Endothelial cell (in vitro differentiated cells): ENCODE results near the gene LARP4. TPM values are rescaled to one million over a fixed set of nuclear protein-coding genes. Genes with fewer than 3 reads are reported as not detected.

Source experiments
- DNase-seq: peaks from one replicate; pipeline ENCODE4 v3.0.0; 2021; ENCODE audit warnings: low spot score
- H3K27ac Mint-ChIP-seq: one replicate; pipeline ENCODE4 v1.8.0; 2021; ENCODE audit warnings: mixed read lengths, inconsistent platforms; ENCODE audit not compliant: unreplicated experiment
- H3K27me3 Mint-ChIP-seq: one replicate; pipeline ENCODE4 v1.8.0; 2021; ENCODE audit warnings: mild to moderate bottlenecking, moderate library complexity, mixed read lengths, inconsistent platforms; ENCODE audit not compliant: unreplicated experiment
- H3K36me3 Mint-ChIP-seq: one replicate; pipeline ENCODE4 v1.8.0; 2021; ENCODE audit warnings: mild to moderate bottlenecking, low read depth, mixed read lengths, inconsistent platforms; ENCODE audit not compliant: unreplicated experiment
- H3K4me1 Mint-ChIP-seq: one replicate; pipeline ENCODE4 v1.8.0; 2021; ENCODE audit warnings: mild to moderate bottlenecking, mixed read lengths, inconsistent platforms; ENCODE audit not compliant: unreplicated experiment
- H3K4me3 Mint-ChIP-seq: one replicate; pipeline ENCODE4 v1.8.0; 2021; ENCODE audit warnings: mild to moderate bottlenecking, mixed read lengths, inconsistent platforms; ENCODE audit not compliant: unreplicated experiment
- H3K9me3 Mint-ChIP-seq: one replicate; pipeline ENCODE4 v1.8.0; 2021; ENCODE audit warnings: mixed read lengths, inconsistent platforms; ENCODE audit not compliant: unreplicated experiment
- CTCF ChIP-seq: fragments of 200-600 bp; sonication (generic); IDR thresholded peaks from one replicate; pipeline ENCODE4 v1.5.0; 2021; ENCODE audit warnings: antibody characterized with exemption; ENCODE audit not compliant: unreplicated experiment
- total RNA-seq: library from RNA; stranded (reverse); fragmentation: NEBNext Ultra II Directional; extraction: Animal tissue kit (Norgen Biotek cat#: 25700); gene quantifications from one replicate; pipeline ENCODE4 v1.2.1, GENCODE V29; 2021; ENCODE audit not compliant: unreplicated experiment

The LARP4 gene
- total RNA-seq, 1 donor from 2014 or later = 38.0 TPM

- Mint-ChIP-seq H3K9me3 (no peaks in the 10 kb centered on the region), H3K4me1 (no peaks in the 10 kb centered on the region), H3K4me3 (no peak overlapping the region), H3K27ac (no peak overlapping the region), H3K36me3 (peaks cover 9% of the 10 kb centered on the region), H3K27me3 (no peaks in the 10 kb centered on the region)
- TF ChIP-seq CTCF = no peak
- no peak for DNase-seq
Observed at GRCh38 chr12:50453872-50454271, 53.2 kb downstream of the LARP4 start.

- DNase-seq = no peak
- Mint-ChIP-seq H3K9me3 (no peaks in the 10 kb centered on the region), H3K4me1 (no peaks in the 10 kb centered on the region), H3K4me3 (no peak overlapping the region), H3K27ac (no peak overlapping the region), H3K36me3 (peaks cover 13% of the 10 kb centered on the region), H3K27me3 (no peaks in the 10 kb centered on the region)
- TF ChIP-seq CTCF = no peak
Observed at GRCh38 chr12:50458606-50459005, 57.9 kb downstream of the LARP4 start.

- peaks cover 2% of the 10 kb centered on the region for H3K27me3 Mint-ChIP-seq
- H3K4me1 Mint-ChIP-seq = peaks cover 3% of the 10 kb centered on the region
- H3K9me3 Mint-ChIP-seq = no peaks in the 10 kb centered on the region
- no peak overlapping the region for H3K4me3 Mint-ChIP-seq
- peaks cover 27% of the 10 kb centered on the region for H3K36me3 Mint-ChIP-seq
- DNase-seq = no peak
- H3K27ac Mint-ChIP-seq = no peak overlapping the region
- TF ChIP-seq CTCF = no peak
Observed at GRCh38 chr12:50467439-50467838, 66.8 kb downstream of the LARP4 start.

- Mint-ChIP-seq H3K27me3 (no peaks in the 10 kb centered on the region), H3K27ac (no peak overlapping the region), H3K4me1 (no peaks in the 10 kb centered on the region), H3K36me3 (peaks cover 15% of the 10 kb centered on the region), H3K9me3 (no peaks in the 10 kb centered on the region), H3K4me3 (no peak overlapping the region)
- DNase-seq = no peak
- no peak for TF ChIP-seq CTCF
Observed at GRCh38 chr12:50477241-50477832, 76.7 kb downstream of the LARP4 start.

GRCh38 chr12:50482571-50482970 lies 81.9 kb downstream of the LARP4 start:
- DNase-seq = no peak
- no peaks in the 10 kb centered on the region for H3K4me1 Mint-ChIP-seq
- no peaks in the 10 kb centered on the region for H3K9me3 Mint-ChIP-seq
- no peak for TF ChIP-seq CTCF
- H3K4me3 Mint-ChIP-seq = no peak overlapping the region
- H3K27ac Mint-ChIP-seq = no peak overlapping the region
- H3K27me3 Mint-ChIP-seq = no peaks in the 10 kb centered on the region
- H3K36me3 Mint-ChIP-seq = no peaks in the 10 kb centered on the region
